Colonic mucosa (tissue), 4 donors: ENCODE results near the gene SAFB2. TPM values are rescaled to one million over a fixed set of nuclear protein-coding genes. Genes with fewer than 3 reads are reported as not detected.

Experiments
- DNase-seq: peaks from one replicate; pipeline ENCODE4 v3.0.0-alpha.2; 2020
- H3K27ac ChIP-seq: fragments of 200-600 bp; one replicate; pipeline ENCODE4 v1.8.0; 2021
- H3K27me3 ChIP-seq: fragments of 200-600 bp; one replicate; pipeline ENCODE4 v1.8.0; 2021
- H3K36me3 ChIP-seq: fragments of 200-600 bp; one replicate; pipeline ENCODE4 v1.8.0; 2021
- H3K4me1 ChIP-seq: fragments of 200-600 bp; one replicate; pipeline ENCODE4 v1.8.0; 2021; ENCODE audit warnings: mild to moderate bottlenecking
- H3K4me3 ChIP-seq: fragments of 200-600 bp; one replicate; pipeline ENCODE4 v1.8.0; 2021
- H3K9ac ChIP-seq, 2 donors: one replicate each; pipeline ENCODE4 v1.7.0; 2013; ENCODE audit warnings: control low read depth in 2 of 2, low read depth in 2 of 2, low read length in 2 of 2
- H3K9me3 ChIP-seq: fragments of 200-600 bp; one replicate; pipeline ENCODE4 v1.8.0; 2021
- CTCF ChIP-seq: fragments of 200-600 bp; IDR thresholded peaks from one replicate; pipeline ENCODE4 v1.8.0; 2022; ENCODE audit warnings: antibody characterized with exemption, mild to moderate bottlenecking
- intact Hi-C: fragments of 100-400 bp; cut with DNase I; formaldehyde crosslinking; loops from one replicate; pipeline ENCODE4 v1.14.1; 2022
- total RNA-seq, 2 donors: library from RNA; stranded (reverse); fragmentation: NEBNext Ultra II Directional in 1 of 2; extraction: Animal tissue kit (Norgen Biotek cat#: 25700) in 1 of 2; gene quantifications; one replicate each; pipeline ENCODE4 v1.2.1, GENCODE V29; 2021
- donor health status: healthy.
- donor health status: DM: no; HTN: no; CAD: no.
- donor health status: DM: no; HTN: no; CAD: no.

SAFB2 gene
- total RNA-seq, 2 donors from 2014 or later = 46.1 to 108 TPM

GRCh38 chr19:5595129-5595528, 27.4 kb downstream of the SAFB2 start:
- Histone ChIP-seq H3K27me3 (no peaks in the 10 kb centered on the region), H3K4me3 (no peak overlapping the region), H3K9me3 (no peaks in the 10 kb centered on the region), H3K4me1 (no peaks in the 10 kb centered on the region), H3K27ac (no peak overlapping the region), H3K36me3 (peaks cover 34% of the 10 kb centered on the region), H3K9ac (no peak overlapping the region)
- DNase-seq = no peak
- TF ChIP-seq CTCF = no peak
- intact Hi-C loops = no loop called here

GRCh38 chr19:5594521-5594950, 28.0 kb downstream of the SAFB2 start:
- no peaks in the 10 kb centered on the region for H3K9me3 ChIP-seq
- H3K27me3 ChIP-seq = no peaks in the 10 kb centered on the region
- no peak for TF ChIP-seq CTCF
- no peak overlapping the region for H3K4me3 ChIP-seq
- H3K4me1 ChIP-seq = no peaks in the 10 kb centered on the region
- H3K27ac ChIP-seq = no peak overlapping the region
- H3K36me3 ChIP-seq = peaks cover 39% of the 10 kb centered on the region
- intact Hi-C loops = no loop called here
- no peak overlapping the region for H3K9ac ChIP-seq
- DNase-seq = no peak

GRCh38 chr19:5593343-5594255, 29.0 kb downstream of the SAFB2 start:
- no peak for DNase-seq
- H3K9me3 ChIP-seq = no peaks in the 10 kb centered on the region
- H3K9ac ChIP-seq = no peak overlapping the region
- H3K4me3 ChIP-seq = no peak overlapping the region
- no peaks in the 10 kb centered on the region for H3K27me3 ChIP-seq
- no peak for TF ChIP-seq CTCF
- no peaks in the 10 kb centered on the region for H3K4me1 ChIP-seq
- intact Hi-C loops = no loop called here
- no peak overlapping the region for H3K27ac ChIP-seq
- H3K36me3 ChIP-seq = peaks cover 31% of the 10 kb centered on the region

- no peaks in the 10 kb centered on the region for H3K9me3 ChIP-seq
- intact Hi-C loops = no loop called here
- no peaks in the 10 kb centered on the region for H3K27me3 ChIP-seq
- DNase-seq = no peak
- no peak overlapping the region for H3K4me3 ChIP-seq
- TF ChIP-seq CTCF = no peak
- no peak overlapping the region for H3K27ac ChIP-seq
- H3K4me1 ChIP-seq = no peaks in the 10 kb centered on the region
- H3K9ac ChIP-seq = no peak overlapping the region
- H3K36me3 ChIP-seq = peaks cover 28% of the 10 kb centered on the region
These were observed 29.8 kb downstream of the SAFB2 start for GRCh38 chr19:5592531-5593342.

- H3K9me3 ChIP-seq = no peaks in the 10 kb centered on the region
- H3K4me1 ChIP-seq = no peaks in the 10 kb centered on the region
- no peaks in the 10 kb centered on the region for H3K27me3 ChIP-seq
- H3K9ac ChIP-seq = no peak overlapping the region
- intact Hi-C loops = no loop called here
- no peak overlapping the region for H3K27ac ChIP-seq
- no peak for DNase-seq
- H3K36me3 ChIP-seq = peaks cover 27% of the 10 kb centered on the region
- no peak for TF ChIP-seq CTCF
- H3K4me3 ChIP-seq = no peak overlapping the region
These were observed 31.1 kb downstream of the SAFB2 start for GRCh38 chr19:5591476-5591875.
